PC-9 (cell line): ENCODE results near the gene PRPF8. TPM values are rescaled to one million over a fixed set of nuclear protein-coding genes. Genes with fewer than 3 reads are reported as not detected.
A peak's percentile ranks its signal among the peaks of the same experiment; 100 is the strongest.

ENCODE experiments used
- BruUV-seq: library from RNA; stranded (reverse); fragments of 400-500 nt; replicated peaks from 2 replicates; lab custom pipeline; 2021; lab: Mats Ljungman, UMichigan
- CTCF ChIA-PET: fragments of 300-600 bp; sonication (Branson Sonifier 250); formaldehyde crosslinking; loops from one replicate; lab custom pipeline; 2022; ENCODE audit warnings: antibody characterized with exemption; lab: Charles Lee
- POLR2A ChIA-PET: fragments of 300-600 bp; sonication (Branson Sonifier 250); formaldehyde crosslinking; loops from one replicate; lab custom pipeline; 2022; ENCODE audit warnings: antibody characterized with exemption; ENCODE audit not compliant: unreplicated experiment; lab: Charles Lee
- DNase-seq, 2 experiments: peaks; one replicate each; pipeline versions ENCODE4 v3.0.0 to v3.0.0-alpha.2; 2015 to 2022; ENCODE audit warnings: mixed read lengths in 1 of 2
- H2AFZ ChIP-seq: fragments of 200-600 bp; sonication (generic); 2 replicates; pipeline ENCODE4 v1.8.1; 2017; ENCODE audit warnings: antibody characterized with exemption
- H3F3A ChIP-seq: fragments of 200-600 bp; sonication (generic); 2 replicates; pipeline ENCODE4 v1.8.1; 2017; ENCODE audit warnings: antibody characterized with exemption, mild to moderate bottlenecking, low read depth; ENCODE audit not compliant: insufficient read depth
- H3K27ac ChIP-seq: fragments of 200-600 bp; sonication (generic); 2 replicates; pipeline ENCODE4 v1.6.1; 2016; ENCODE audit warnings: mixed run types
- H3K27me3 ChIP-seq: fragments of 200-600 bp; sonication (generic); 2 replicates; pipeline ENCODE4 v1.6.1; 2016; ENCODE audit warnings: low read depth, mixed run types; ENCODE audit not compliant: insufficient read depth
- H3K36me3 ChIP-seq: fragments of 200-600 bp; sonication (generic); 2 replicates; pipeline ENCODE4 v1.6.1; 2016; ENCODE audit warnings: low read depth, mixed run types
- H3K4me1 ChIP-seq: fragments of 200-600 bp; sonication (generic); replicated peaks from 2 replicates; pipeline ENCODE4 v1.6.1; 2016; ENCODE audit warnings: mixed run types; ENCODE audit not compliant: insufficient read depth
- H3K4me2 ChIP-seq: fragments of 200-600 bp; sonication (generic); 2 replicates; pipeline ENCODE4 v1.6.1; 2017; ENCODE audit warnings: mixed run types
- H3K4me3 ChIP-seq: fragments of 200-600 bp; sonication (generic); 2 replicates; pipeline ENCODE4 v1.6.1; 2016; ENCODE audit warnings: mixed run types
- H3K79me2 ChIP-seq: fragments of 200-600 bp; sonication (generic); 2 replicates; pipeline ENCODE4 v1.6.1; 2017; ENCODE audit warnings: low read depth, mixed run types
- H3K9me2 ChIP-seq: fragments of 200-600 bp; sonication (generic); 2 replicates; pipeline ENCODE4 v1.8.1; 2017; ENCODE audit warnings: mild to moderate bottlenecking; ENCODE audit not compliant: insufficient read depth
- H3K9me3 ChIP-seq: fragments of 200-600 bp; sonication (generic); 2 replicates; pipeline ENCODE4 v1.8.1; 2016; ENCODE audit warnings: low read depth; ENCODE audit not compliant: insufficient read depth
- H4K20me1 ChIP-seq: fragments of 200-600 bp; sonication (generic); 2 replicates; pipeline ENCODE4 v1.8.1; 2017; ENCODE audit not compliant: insufficient read depth
- EZH2 ChIP-seq: fragments of 200-600 bp; sonication (generic); IDR thresholded peaks from 2 replicates; pipeline ENCODE4 v1.8.0; 2017; ENCODE audit warnings: antibody characterized with exemption, low read depth
- intact Hi-C: fragments of 100-400 bp; cut with micrococcal nuclease; formaldehyde crosslinking; loops from one replicate; pipeline ENCODE4 v1.10.0; 2022; ENCODE audit not compliant: unreplicated experiment
- total RNA-seq: library from RNA; stranded (reverse); gene quantifications from 2 replicates; pipeline ENCODE4 v1.2.3, GENCODE V29; 2021
- TF ChIP-seq, protein P1 (sequence below): fragments of 200-600 bp; sonication (generic); conservative IDR thresholded peaks from 2 replicates; pipeline ENCODE4 v1.6.1; 2017; ENCODE audit warnings: mixed run types, antibody characterized with exemption, mild to moderate bottlenecking, moderate library complexity

Gene PRPF8
- total RNA-seq, 1 experiment from 2014 or later, result 496 TPM

DNA sequence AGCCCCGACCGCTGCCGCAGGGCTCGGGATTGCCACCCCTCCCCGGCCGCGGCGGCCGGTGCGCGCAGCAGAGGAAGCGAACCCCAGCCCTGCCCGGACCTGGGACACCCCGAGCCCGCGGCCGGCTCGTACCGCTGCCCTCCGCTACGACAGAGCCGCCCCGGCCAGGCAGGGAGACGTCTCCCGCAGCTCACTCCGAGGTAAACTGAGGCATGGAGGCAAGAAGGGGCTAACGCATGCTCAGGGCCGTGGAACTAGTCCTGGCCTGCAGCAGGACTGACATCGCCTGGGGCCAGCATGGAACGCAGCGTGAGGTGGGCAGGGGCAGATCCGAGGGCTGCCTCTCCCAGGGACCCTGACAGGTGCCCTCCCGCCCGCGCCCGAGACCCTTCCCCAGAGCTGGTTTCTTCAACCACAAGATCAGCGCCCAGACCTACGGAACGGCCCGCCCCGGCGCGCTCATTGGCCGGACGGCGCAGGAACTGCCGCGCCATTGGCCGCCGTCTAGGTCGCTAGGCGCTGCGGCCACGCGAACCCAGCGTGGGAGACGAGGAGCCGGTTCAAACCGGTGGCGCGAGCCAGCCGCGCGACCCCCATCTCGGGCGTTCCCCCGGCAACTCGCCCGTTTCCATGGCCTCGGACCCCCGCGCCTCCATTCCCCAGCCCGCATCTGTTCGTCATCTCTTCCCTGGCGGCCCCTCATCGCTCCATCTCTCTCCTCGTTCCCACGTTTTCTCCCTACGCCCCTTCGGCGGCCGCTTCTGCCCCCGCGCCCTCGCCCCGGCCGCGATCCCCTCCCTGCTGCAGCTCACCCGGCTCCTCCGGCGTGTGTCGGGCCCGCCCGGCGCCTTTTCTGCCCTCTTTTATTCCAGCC is 56.4 kb downstream of the PRPF8 start, which contains the start of gene SLC43A2:
SLC43A2 (minus strand) TSS at position 853 of the 874 bp plus-strand sequence. CDS start 960 bp downstream, outside the sequence.
- DNase-seq, result peak; percentile 47 to 72
- no TSS peak for BruUV-seq
- H3K36me3 ChIP-seq, result no peaks in the 10 kb centered on the region
- H2AFZ ChIP-seq, result peak within 1 kb of the TSS; percentile 89
- peaks cover 8% of the 10 kb centered on the region; the same call in 1 of the 2 replicates for H3K4me1 ChIP-seq
- H3K27ac ChIP-seq, result no peak within 1 kb of the TSS
- no peak for TF ChIP-seq EZH2
- TF ChIP-seq, protein P1, sequence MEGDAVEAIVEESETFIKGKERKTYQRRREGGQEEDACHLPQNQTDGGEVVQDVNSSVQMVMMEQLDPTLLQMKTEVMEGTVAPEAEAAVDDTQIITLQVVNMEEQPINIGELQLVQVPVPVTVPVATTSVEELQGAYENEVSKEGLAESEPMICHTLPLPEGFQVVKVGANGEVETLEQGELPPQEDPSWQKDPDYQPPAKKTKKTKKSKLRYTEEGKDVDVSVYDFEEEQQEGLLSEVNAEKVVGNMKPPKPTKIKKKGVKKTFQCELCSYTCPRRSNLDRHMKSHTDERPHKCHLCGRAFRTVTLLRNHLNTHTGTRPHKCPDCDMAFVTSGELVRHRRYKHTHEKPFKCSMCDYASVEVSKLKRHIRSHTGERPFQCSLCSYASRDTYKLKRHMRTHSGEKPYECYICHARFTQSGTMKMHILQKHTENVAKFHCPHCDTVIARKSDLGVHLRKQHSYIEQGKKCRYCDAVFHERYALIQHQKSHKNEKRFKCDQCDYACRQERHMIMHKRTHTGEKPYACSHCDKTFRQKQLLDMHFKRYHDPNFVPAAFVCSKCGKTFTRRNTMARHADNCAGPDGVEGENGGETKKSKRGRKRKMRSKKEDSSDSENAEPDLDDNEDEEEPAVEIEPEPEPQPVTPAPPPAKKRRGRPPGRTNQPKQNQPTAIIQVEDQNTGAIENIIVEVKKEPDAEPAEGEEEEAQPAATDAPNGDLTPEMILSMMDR, result no peak
- no peaks in the 10 kb centered on the region for H3K9me2 ChIP-seq
- peak within 1 kb of the TSS; percentile 74 for H3K4me3 ChIP-seq
- no peaks in the 10 kb centered on the region for H3K9me3 ChIP-seq
- peaks cover 31% of the 10 kb centered on the region for H3F3A ChIP-seq
- intact Hi-C loops, result loop anchor here (1.0 to 5.0 kb wide), 2 partner anchors 351 to 369 kb away; partner anchors contain the start of gene TRARG1
- H3K27me3 ChIP-seq, result no peaks in the 10 kb centered on the region
- H3K79me2 ChIP-seq, result no peaks in the 10 kb centered on the region
- H4K20me1 ChIP-seq, result no peaks in the 10 kb centered on the region
- ChIA-PET POLR2A (interaction anchor here (0.7 kb wide), 1 partner anchor 10 kb away, joined by 4 read pairs; no protein-coding TSS in a partner anchor), CTCF (interaction anchor here (0.6 to 1.0 kb wide), 4 partner anchors 10 to 126 kb away, joined by 3 to 6 read pairs (median 3); no protein-coding TSS in a partner anchor)
- H3K4me2 ChIP-seq, result peak within 1 kb of the TSS; percentile 94

DNA sequence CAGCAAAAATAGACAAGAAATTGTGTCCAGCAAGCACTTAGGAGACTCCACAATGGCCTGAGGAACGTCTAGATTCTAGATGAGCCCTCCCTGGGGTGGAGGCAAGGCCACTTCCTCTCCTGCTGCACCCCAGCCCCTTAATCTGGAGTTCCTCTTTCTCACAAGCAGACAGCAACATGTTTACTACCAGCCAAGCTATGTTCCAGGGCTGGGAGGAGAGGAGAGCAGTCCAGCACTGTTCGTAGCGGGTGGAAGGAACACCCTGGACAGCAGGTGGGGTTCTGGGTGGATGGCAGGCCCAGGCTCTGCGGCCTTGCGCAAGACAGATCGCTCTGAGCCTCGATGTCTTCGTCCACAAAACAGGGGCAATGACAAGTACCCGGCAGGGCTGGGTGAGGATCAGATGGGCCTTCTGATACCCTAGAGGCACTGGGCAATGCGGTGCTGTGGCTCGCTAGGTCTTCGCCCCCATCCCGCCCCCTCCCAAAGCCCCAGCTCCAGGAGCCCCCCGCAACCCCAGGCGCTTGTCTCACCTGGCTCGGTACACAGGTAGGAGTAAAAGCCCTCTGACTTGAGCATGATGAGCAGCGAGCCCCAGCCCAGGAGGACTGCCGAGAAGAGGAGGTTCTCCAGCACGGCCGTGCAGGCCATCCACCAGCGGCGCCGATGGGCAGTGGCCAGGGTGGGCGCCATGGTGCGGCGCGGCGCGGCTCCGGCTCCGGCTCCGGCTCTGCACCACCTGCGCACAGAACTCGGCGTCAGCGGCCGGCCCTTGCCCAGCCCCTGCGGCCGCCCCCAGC is 57.3 kb downstream of the PRPF8 start:
- ChIA-PET CTCF (interaction anchor here (0.6 to 1.0 kb wide), 2 partner anchors 10 to 33 kb away, joined by 3 read pairs; no protein-coding TSS in a partner anchor), POLR2A (no interaction called here)
- Histone ChIP-seq H3F3A (peaks cover 31% of the 10 kb centered on the region), H3K9me3 (no peaks in the 10 kb centered on the region), H4K20me1 (no peaks in the 10 kb centered on the region), H2AFZ (no peak overlapping the region), H3K9me2 (no peaks in the 10 kb centered on the region), H3K36me3 (no peaks in the 10 kb centered on the region), H3K4me1 (peaks cover 8% of the 10 kb centered on the region; the same call in 1 of the 2 replicates), H3K27ac (no peak overlapping the region), H3K79me2 (no peaks in the 10 kb centered on the region), H3K4me3 (peak overlapping the region; percentile 74; the same call in 1 of the 2 replicates), H3K27me3 (no peaks in the 10 kb centered on the region), H3K4me2 (peak overlapping the region; percentile 94; the same call in 1 of the 2 replicates)
- no TSS peak for BruUV-seq
- TF ChIP-seq, protein P1, result no peak
- no peak for TF ChIP-seq EZH2
- DNase-seq, result no peak
- intact Hi-C loops, result loop anchor here (5.0 kb wide), 1 partner anchor 350 kb away; the partner anchor contains the start of gene TRARG1

DNA sequence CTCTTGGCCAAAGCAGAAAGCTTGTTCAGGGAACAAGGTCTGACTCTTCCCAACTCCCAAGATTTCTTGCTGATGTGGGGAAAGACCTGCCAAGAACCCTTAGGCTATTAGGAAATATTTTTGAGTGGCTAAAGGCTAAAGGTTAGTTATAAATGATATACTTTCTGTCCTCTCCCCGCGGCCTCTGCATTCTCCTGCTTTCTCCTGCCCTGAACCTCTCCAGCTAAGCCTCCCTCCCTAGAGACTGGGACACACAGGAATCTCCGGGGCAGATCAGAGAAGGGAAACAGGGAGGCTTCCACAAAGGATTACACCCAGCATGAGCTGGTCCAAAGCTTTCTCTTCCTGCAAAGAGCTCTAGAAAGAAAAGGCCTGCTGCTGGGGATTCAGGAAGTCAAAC is 58.3 kb downstream of the PRPF8 start:
- BruUV-seq, result no TSS peak
- intact Hi-C loops, result loop anchor here (5.0 kb wide), 1 partner anchor 349 kb away; the partner anchor contains the start of gene TRARG1
- Histone ChIP-seq H3K9me3 (no peaks in the 10 kb centered on the region), H3K4me2 (no peak overlapping the region), H3K36me3 (no peaks in the 10 kb centered on the region), H2AFZ (no peak overlapping the region), H3K9me2 (no peaks in the 10 kb centered on the region), H3K27me3 (no peaks in the 10 kb centered on the region), H3F3A (peaks cover 24% of the 10 kb centered on the region), H3K4me3 (no peak overlapping the region), H3K79me2 (no peaks in the 10 kb centered on the region), H3K27ac (no peak overlapping the region), H4K20me1 (no peaks in the 10 kb centered on the region), H3K4me1 (peaks cover 8% of the 10 kb centered on the region; the same call in 1 of the 2 replicates)
- CTCF ChIA-PET, result interaction anchor here (0.6 kb wide), 1 partner anchor 360 kb away, joined by 5 read pairs; no protein-coding TSS in a partner anchor
- TF ChIP-seq EZH2, result no peak
- TF ChIP-seq, protein P1, result no peak
- POLR2A ChIA-PET, result no interaction called here
- DNase-seq, result no peak
